ENCODE results near the gene PITX3.

PITX3 gene

GRCh38 chr10:102241444-102242117 is at the start of gene PITX3:
PITX3 (minus strand) TSS chr10:102241512; CDS start chr10:102232080, 9,432 bp downstream.
- in situ Hi-C loops (cut with MboI; ENCODE audit: low sequenced_read_pairs) = loop anchor here (25.0 kb wide), 1 partner anchor 346 kb away; no protein-coding TSS in a partner anchor

- in situ Hi-C loops (cut with MboI; ENCODE audit: low sequenced_read_pairs) = no loop called here
Measured at GRCh38 chr10:102289840-102290239, 48.5 kb upstream of the PITX3 start.

GRCh38 chr10:102289356-102289755 is 48.0 kb upstream of the PITX3 start:
- in situ Hi-C loops (cut with MboI; ENCODE audit: low sequenced_read_pairs) = no loop called here

GRCh38 chr10:102287991-102288390 is 46.7 kb upstream of the PITX3 start:
- in situ Hi-C loops (cut with MboI; ENCODE audit: low sequenced_read_pairs) = no loop called here

GRCh38 chr10:102287538-102287937 is 46.2 kb upstream of the PITX3 start:
- in situ Hi-C loops (cut with MboI; ENCODE audit: low sequenced_read_pairs) = no loop called here

- in situ Hi-C loops (cut with MboI; ENCODE audit: low sequenced_read_pairs) = no loop called here
Measured at GRCh38 chr10:102286216-102286615, 44.9 kb upstream of the PITX3 start.

GRCh38 chr10:102285133-102285532 is 43.8 kb upstream of the PITX3 start:
- in situ Hi-C loops (cut with MboI; ENCODE audit: low sequenced_read_pairs) = no loop called here

GRCh38 chr10:102284531-102284930 is 43.2 kb upstream of the PITX3 start:
- in situ Hi-C loops (cut with MboI; ENCODE audit: low sequenced_read_pairs) = no loop called here

GRCh38 chr10:102283890-102284289 is 42.6 kb upstream of the PITX3 start:
- in situ Hi-C loops (cut with MboI; ENCODE audit: low sequenced_read_pairs) = no loop called here

GRCh38 chr10:102283488-102283887 is 42.2 kb upstream of the PITX3 start:
- in situ Hi-C loops (cut with MboI; ENCODE audit: low sequenced_read_pairs) = no loop called here

GRCh38 chr10:102281102-102281487 is 39.8 kb upstream of the PITX3 start:
- in situ Hi-C loops (cut with MboI; ENCODE audit: low sequenced_read_pairs) = no loop called here

GRCh38 chr10:102280397-102281101 is 39.2 kb upstream of the PITX3 start:
- in situ Hi-C loops (cut with MboI; ENCODE audit: low sequenced_read_pairs) = no loop called here

- in situ Hi-C loops (cut with MboI; ENCODE audit: low sequenced_read_pairs) = no loop called here
Measured at GRCh38 chr10:102279104-102279503, 37.8 kb upstream of the PITX3 start.

- in situ Hi-C loops (cut with MboI; ENCODE audit: low sequenced_read_pairs) = no loop called here
Measured at GRCh38 chr10:102275343-102275742, 34.0 kb upstream of the PITX3 start.

- in situ Hi-C loops (cut with MboI; ENCODE audit: low sequenced_read_pairs) = no loop called here
Measured at GRCh38 chr10:102274062-102274461, 32.8 kb upstream of the PITX3 start.

GRCh38 chr10:102269017-102269416 is 27.7 kb upstream of the PITX3 start:
- in situ Hi-C loops (cut with MboI; ENCODE audit: low sequenced_read_pairs) = no loop called here

GRCh38 chr10:102268375-102268888 is 27.1 kb upstream of the PITX3 start:
- in situ Hi-C loops (cut with MboI; ENCODE audit: low sequenced_read_pairs) = no loop called here

- in situ Hi-C loops (cut with MboI; ENCODE audit: low sequenced_read_pairs) = no loop called here
Measured at GRCh38 chr10:102267748-102268147, 26.4 kb upstream of the PITX3 start.

GRCh38 chr10:102266670-102267069 is 25.4 kb upstream of the PITX3 start:
- in situ Hi-C loops (cut with MboI; ENCODE audit: low sequenced_read_pairs) = no loop called here

- in situ Hi-C loops (cut with MboI; ENCODE audit: low sequenced_read_pairs) = no loop called here
Measured at GRCh38 chr10:102264371-102264770, 23.1 kb upstream of the PITX3 start.

- in situ Hi-C loops (cut with MboI; ENCODE audit: low sequenced_read_pairs) = no loop called here
Measured at GRCh38 chr10:102262744-102263370, 21.5 kb upstream of the PITX3 start.

- in situ Hi-C loops (cut with MboI; ENCODE audit: low sequenced_read_pairs) = no loop called here
Measured at GRCh38 chr10:102261842-102262241, 20.5 kb upstream of the PITX3 start.
